Amniotic epithelial cell (primary cell): Measurements from ENCODE around the gene IGF1R.
"Not testable (repeated sequence)": the region's sequence is repeated elsewhere in the genome, so short reads cannot be mapped to it uniquely, and the experiment has no call there.

Experiments used
- DNase-seq: peaks from one replicate; pipeline ENCODE4 v3.0.0-alpha.2; 2010; ENCODE audit warnings: low read depth

IGF1R gene

GRCh38 chr15:99002226-99002625, 353.9 kb downstream of the IGF1R start:
- DNase-seq = no peak

- DNase-seq = not testable (repeated sequence)
These were observed 355.0 kb downstream of the IGF1R start for GRCh38 chr15:99003317-99003716.

- not testable (repeated sequence) for DNase-seq
These were observed 356.9 kb downstream of the IGF1R start for GRCh38 chr15:99004998-99005974.

DNA sequence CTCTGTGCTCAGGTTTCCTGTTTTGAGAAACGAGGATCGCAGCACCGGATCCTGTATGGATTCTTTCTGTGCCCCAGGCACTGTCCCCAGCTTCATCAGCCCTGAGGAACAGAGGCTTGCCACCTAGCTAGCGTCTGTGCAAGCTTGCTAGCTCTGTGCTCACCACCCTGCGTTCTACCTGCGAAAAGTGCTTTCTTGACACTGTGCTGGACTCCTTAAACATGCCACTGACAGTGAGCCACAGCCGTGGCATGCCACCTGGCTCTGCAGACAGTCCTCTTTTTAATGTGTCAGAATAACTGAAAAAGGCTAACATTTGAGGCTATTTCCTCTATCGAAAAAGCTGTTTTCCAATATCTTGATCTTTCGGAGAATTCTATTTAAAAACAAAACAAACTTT, 357.8 kb downstream of the IGF1R start:
- no peak for DNase-seq

- DNase-seq = no peak
These were observed 358.7 kb downstream of the IGF1R start for GRCh38 chr15:99006904-99007495.

- peak; percentile 7 for DNase-seq
These were observed 361.5 kb downstream of the IGF1R start for GRCh38 chr15:99009741-99010330.

GRCh38 chr15:99010768-99011167, 362.4 kb downstream of the IGF1R start:
- no peak for DNase-seq
